GM12892 (cell line): ENCODE measurements around the gene KCTD7.
"Not testable (repeated sequence)": the region's sequence is repeated elsewhere in the genome, so short reads cannot be mapped to it uniquely, and the experiment has no call there.

Source experiments
- DNase-seq: peaks from one replicate; pipeline ENCODE4 v3.0.0; 2011; ENCODE audit not compliant: insufficient read length
- FAIRE-seq: peaks from 2 replicates; lab custom pipeline; 2011; peaks lifted over from hg19 to GRCh38; lab: Jason Lieb, UNC
- POLR2A ChIP-seq: IDR thresholded peaks from 2 replicates; pipeline ENCODE4 v1.6.1; 2011; ENCODE audit warnings: low read depth, low read length, control low read depth
- POLR2AphosphoS5 ChIP-seq: IDR thresholded peaks from 2 replicates; pipeline ENCODE4 v1.6.1; 2011; ENCODE audit warnings: low read depth, low read length, control low read depth
- TAF1 ChIP-seq: IDR thresholded peaks from 2 replicates; pipeline ENCODE4 v1.6.1; 2011; ENCODE audit warnings: low read depth, mild to moderate bottlenecking, control low read depth, low read length, borderline replicate concordance

Gene KCTD7

DNA sequence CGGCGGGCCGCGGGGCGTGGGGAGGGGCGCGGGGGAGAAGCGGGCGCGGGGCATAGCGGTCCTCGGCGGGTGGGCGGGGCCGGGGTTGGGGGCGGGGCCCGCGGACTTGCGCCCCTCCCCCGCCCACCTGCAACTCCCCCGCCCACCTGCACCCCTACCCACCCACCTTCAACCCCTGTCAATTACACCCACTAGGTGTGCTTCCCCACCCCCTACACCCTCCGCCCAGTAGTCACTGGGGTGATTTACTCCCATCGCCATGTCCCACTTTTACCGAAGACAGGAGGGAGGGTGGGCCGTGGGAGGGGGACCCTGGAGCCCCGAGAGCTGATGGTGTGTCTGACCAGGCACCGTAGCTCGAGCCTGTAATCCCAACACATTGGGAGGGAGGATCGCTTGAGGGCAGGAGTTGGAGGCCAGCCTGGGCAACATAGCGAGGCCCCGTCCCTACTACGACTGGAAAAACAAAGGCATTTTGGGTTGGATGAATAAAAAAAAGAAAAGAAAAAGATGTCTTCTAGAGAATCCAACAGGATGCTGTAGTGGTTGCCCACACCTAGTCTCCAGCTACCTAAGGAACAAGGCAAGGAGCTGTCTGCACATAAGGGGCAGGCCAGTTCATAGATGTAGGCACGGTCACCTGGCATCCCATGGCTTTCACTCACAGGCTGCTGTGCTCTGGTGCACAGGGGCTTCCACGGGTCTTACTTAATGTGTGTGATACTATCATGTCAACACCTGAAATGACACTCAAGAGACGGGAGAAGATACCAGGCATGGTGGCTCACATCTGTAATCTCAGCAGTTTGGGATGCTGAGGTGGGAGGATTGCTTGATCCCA lies 761 bp downstream of the KCTD7 start:
- TF ChIP-seq POLR2AphosphoS5 (no peak), TAF1 (no peak), POLR2A (no peak)
- FAIRE-seq (no peak), DNase-seq (no peak)

GRCh38 chr7:66630531-66630930 lies 1.9 kb downstream of the KCTD7 start:
- DNase-seq = no peak
- no peak for TF ChIP-seq POLR2AphosphoS5
- TF ChIP-seq POLR2A = no peak
- no peak for TF ChIP-seq TAF1
- FAIRE-seq = no peak

DNA sequence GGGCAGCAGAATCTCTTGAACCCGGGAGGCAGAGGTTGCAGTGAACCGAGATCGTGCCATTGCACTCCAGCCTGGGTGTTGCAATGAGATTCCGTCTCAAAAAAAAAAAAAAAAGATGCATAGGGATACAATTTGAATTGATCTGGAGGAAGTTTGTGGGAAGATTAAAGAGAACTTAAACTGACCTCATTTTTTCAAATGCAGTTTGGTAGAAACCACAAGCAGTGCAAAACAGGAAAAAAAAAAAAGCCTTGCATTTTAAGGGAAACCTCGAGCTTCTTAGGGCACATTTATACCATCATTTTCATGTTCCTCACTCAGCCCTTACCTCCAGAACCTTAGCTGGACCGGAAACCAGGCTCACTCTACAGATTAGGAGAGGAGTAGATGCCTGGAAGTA lies 2.8 kb downstream of the KCTD7 start:
- DNase-seq (no peak), FAIRE-seq (no peak)
- TF ChIP-seq POLR2AphosphoS5 = no peak

GRCh38 chr7:66634816-66635215 lies 6.1 kb downstream of the KCTD7 start:
- no peak for DNase-seq
- FAIRE-seq = no peak
- no peak for TF ChIP-seq POLR2AphosphoS5
- no peak for TF ChIP-seq POLR2A
- no peak for TF ChIP-seq TAF1

DNA sequence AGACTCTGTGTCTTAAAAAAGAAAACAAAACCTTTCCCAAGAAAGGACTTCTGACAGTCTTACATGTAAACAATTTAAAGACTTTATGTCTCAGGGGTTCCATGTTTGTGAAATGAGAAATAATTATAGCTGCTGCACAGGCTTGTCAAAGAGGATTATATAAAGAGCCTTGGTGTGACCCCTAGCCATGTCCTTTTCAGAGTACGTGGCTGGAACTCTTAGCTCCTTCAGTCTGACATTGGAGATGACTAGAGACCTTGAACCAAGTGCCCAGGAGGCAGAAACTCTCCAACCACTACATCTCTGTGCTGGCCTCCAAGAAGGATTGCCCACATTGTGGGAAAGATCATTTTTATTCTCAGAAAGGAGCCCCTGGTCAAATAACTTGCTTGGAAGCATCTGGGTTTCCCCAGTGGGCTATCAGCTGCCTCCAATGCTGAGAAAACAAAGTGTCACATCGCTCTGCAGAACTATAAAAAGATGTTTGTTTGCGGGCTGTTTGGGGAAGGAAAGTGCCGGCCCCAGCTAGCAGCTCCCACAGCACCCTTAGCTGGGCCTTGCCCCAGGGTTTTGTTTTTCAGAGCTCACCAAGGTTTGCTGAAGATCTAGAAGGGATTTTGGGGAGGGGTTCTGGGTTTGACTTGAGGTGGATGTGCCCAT lies 6.8 kb downstream of the KCTD7 start:
- not testable (repeated sequence) for DNase-seq, FAIRE-seq

DNA sequence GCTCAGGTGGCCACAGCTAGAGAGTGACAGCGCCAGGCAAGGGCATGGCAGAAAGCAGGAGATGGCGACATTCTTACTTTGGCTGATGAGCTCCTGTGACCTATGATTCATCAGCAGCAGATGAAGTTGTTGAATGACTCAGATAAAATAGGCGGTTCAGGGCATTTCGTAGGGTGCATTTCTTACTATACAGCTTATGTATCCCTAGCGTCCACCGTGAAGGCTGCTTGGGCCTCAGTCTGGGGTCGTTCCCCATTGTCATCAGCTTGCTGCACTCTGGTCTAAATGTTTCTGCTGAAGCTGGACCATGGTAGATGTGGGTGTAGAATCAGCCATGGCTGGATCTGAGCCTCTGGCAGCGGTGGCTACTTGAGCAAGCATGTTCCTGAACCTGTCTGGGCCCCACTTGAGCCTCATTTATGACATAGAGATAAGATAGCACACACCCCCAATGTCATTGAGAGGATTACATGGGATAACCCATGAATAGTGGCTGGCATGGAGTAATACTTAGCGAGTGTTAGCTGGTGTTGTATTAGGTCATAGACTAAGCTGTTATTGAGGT lies 7.4 kb downstream of the KCTD7 start:
- FAIRE-seq = peak; percentile 73
- not testable (repeated sequence) for DNase-seq

GRCh38 chr7:66638309-66639099 lies 9.8 kb downstream of the KCTD7 start:
- DNase-seq (no peak), FAIRE-seq (no peak)
- no peak for TF ChIP-seq POLR2A

GRCh38 chr7:66639773-66640172 lies 11.1 kb downstream of the KCTD7 start:
- TF ChIP-seq POLR2A = no peak
- TF ChIP-seq TAF1 = no peak
- TF ChIP-seq POLR2AphosphoS5 = no peak
- FAIRE-seq (no peak), DNase-seq (no peak)

- TF ChIP-seq POLR2A (no peak), POLR2AphosphoS5 (no peak), TAF1 (no peak)
- FAIRE-seq (no peak), DNase-seq (no peak)
These were observed 12.3 kb downstream of the KCTD7 start for GRCh38 chr7:66640802-66641525.

DNA sequence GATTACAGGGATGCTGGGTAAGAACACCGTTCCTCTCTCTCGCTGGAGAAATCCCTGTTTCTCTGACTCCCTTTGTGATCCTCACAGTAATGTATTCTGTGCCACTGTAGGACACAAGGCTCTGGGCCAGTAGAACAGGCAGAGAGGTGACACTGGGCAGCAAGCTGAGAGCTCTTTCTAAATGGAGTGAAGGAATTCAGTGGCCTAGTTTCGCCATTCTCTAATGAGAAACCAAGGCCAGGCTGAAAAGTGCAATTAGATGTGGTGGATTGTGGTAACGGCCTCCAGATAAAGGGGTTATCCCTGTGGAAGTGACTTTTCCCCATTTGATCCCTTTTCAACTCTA lies 12.8 kb downstream of the KCTD7 start:
- no peak for DNase-seq
- no peak for FAIRE-seq

GRCh38 chr7:66642186-66642585 lies 13.5 kb downstream of the KCTD7 start:
- TF ChIP-seq TAF1 (no peak), POLR2AphosphoS5 (no peak), POLR2A (no peak)
- no peak for FAIRE-seq

More for the DNA sequence above, 12.8 kb downstream of the KCTD7 start:
- TF ChIP-seq POLR2A (no peak), TAF1 (no peak), POLR2AphosphoS5 (no peak)

More at GRCh38 chr7:66642186-66642585, 13.5 kb downstream of the KCTD7 start:
- DNase-seq = no peak
